ENCODE results near the gene PAX6. TPM values are rescaled to one million over a fixed set of nuclear protein-coding genes. Genes with fewer than 3 reads are reported as not detected.

The PAX6 gene
- polyA plus RNA-seq, 2 donors: 0.08 to 0.10 TPM

DNA sequence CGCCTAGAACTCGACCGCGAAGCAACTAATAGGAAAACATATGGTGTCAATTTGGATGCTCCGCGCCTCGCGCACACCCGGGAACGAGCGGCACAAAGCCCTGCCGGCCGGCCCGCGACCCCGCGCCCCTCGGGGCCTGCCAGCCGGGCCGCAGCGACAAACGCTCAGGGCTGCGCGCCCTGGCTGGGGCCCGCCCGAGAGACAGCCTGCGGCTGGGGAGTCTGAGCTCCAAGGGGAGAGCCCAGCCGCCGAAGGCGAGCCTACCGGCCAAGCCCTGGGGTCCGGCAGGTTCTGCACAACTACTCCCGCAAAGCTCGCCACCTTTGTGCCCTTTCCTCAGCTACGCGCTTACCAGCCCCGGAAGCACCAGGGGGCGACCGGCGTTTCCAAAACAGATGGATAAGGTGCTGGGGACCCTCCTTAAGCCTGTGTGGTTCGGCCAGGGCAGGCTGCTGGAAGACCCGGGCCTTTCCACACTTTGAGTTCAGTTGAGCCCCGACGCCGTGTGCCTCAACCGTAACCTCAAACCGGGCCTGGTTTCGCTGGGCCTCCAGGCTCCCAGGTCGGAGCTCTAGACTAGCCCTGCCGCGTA lies 6.0 kb downstream of the PAX6 start:
- Histone ChIP-seq H3K36me3 (ENCODE audit: control insufficient read depth in 2 of 2, insufficient read depth in 2 of 2, low read length in 1 of 2) (no peaks in the 10 kb centered on the region), H3K4me1 (ENCODE audit: control insufficient read depth in 2 of 2, insufficient read depth in 2 of 2, low read length in 1 of 2) (peaks cover 11 to 15% of the 10 kb centered on the region in 2 donors), H3K4me3 (ENCODE audit: low read depth in 1 of 2, low read length in 2 of 2) (peak overlapping the region in 1 of 2 donors; percentile 31), H3K27ac (ENCODE audit: low read depth in 2 of 2, low read length in 1 of 2) (no peak overlapping the region), H3K27me3 (ENCODE audit: control insufficient read depth in 1 of 2, insufficient read depth in 2 of 2, low read length in 2 of 2) (peaks cover 17 to 65% of the 10 kb centered on the region in 2 donors), H3K9me3 (ENCODE audit: control insufficient read depth in 2 of 2, insufficient read depth in 1 of 2, low read depth in 1 of 2, low read length in 1 of 2) (peaks cover 0 to 23% of the 10 kb centered on the region in 2 donors)
- WGBS, 2 donors: 8 to 9% methylated on average over 51 of the region's 51 CpGs

DNA sequence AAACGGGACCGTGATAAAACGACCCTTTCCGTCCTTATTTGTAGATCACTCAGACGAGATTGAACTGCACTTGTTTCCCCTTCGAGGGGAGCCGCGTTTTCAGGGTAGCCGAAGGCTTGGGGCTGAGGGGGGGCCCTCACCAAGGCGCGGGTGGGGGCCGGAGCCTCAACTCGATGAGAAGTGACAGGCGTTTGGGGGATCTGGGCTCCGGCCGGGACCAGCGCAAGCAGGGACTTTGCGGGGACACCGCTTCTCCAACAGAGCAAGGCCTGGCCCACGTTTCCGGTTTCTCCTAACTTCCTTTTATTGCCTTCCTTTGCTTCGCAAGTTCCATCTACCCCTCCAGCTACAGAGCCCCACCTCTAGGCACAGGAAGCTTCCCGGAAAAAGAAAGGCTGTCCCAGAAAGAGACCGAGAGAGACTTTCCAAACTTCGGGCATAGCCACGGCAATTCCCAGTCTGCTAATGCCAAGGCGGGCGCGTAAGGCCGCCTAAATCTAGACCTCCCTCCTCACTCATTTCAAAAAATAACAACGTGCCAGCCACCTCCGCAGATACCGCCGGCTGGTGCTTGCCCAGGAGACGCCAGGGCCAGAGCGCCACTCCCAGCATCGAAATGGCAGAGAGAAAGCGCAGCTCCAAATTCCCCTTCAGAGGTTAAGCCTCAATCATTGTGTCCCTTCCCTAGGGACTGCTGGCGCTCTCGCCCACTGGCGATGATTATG lies 6.6 kb downstream of the PAX6 start:
- Histone ChIP-seq H3K36me3 (ENCODE audit: control insufficient read depth in 2 of 2, insufficient read depth in 2 of 2, low read length in 1 of 2) (no peaks in the 10 kb centered on the region), H3K4me1 (ENCODE audit: control insufficient read depth in 2 of 2, insufficient read depth in 2 of 2, low read length in 1 of 2) (peaks cover 9 to 10% of the 10 kb centered on the region in 2 donors), H3K9me3 (ENCODE audit: control insufficient read depth in 2 of 2, insufficient read depth in 1 of 2, low read depth in 1 of 2, low read length in 1 of 2) (peaks cover 0 to 20% of the 10 kb centered on the region in 2 donors), H3K27me3 (ENCODE audit: control insufficient read depth in 1 of 2, insufficient read depth in 2 of 2, low read length in 2 of 2) (peaks cover 18 to 67% of the 10 kb centered on the region in 2 donors), H3K4me3 (ENCODE audit: low read depth in 1 of 2, low read length in 2 of 2) (peak overlapping the region in 1 of 2 donors; percentile 31), H3K27ac (ENCODE audit: low read depth in 2 of 2, low read length in 1 of 2) (no peak overlapping the region)
- 7% methylated on average over 41 of the region's 41 CpGs for WGBS, 2 donors

DNA sequence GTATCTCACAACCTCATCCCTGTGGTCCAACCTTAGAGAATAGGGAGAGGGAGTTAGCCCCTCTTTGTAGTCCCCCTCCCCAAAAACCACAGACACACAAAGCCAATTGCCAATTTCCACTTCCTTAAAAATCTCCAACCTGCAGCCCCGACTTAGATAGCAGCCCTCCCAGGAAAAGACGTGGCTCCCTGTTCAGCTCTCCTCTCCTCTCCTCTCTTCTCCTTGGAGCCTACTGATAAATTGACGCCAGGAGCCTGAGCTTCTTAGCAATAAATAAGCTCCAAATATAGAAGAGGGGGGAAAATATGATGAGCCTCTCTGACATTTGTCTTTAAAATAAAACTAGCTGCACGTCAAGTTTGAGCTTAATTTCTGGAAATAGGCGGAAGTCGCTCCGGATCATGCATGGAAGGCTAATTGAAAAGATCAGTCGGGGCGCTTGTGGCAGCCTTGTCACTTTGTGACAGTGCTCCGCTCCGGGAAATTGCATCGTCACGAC lies 7.3 kb downstream of the PAX6 start:
- no peak overlapping the region for H3K27ac ChIP-seq (ENCODE audit: low read depth in 2 of 2, low read length in 1 of 2)

DNA sequence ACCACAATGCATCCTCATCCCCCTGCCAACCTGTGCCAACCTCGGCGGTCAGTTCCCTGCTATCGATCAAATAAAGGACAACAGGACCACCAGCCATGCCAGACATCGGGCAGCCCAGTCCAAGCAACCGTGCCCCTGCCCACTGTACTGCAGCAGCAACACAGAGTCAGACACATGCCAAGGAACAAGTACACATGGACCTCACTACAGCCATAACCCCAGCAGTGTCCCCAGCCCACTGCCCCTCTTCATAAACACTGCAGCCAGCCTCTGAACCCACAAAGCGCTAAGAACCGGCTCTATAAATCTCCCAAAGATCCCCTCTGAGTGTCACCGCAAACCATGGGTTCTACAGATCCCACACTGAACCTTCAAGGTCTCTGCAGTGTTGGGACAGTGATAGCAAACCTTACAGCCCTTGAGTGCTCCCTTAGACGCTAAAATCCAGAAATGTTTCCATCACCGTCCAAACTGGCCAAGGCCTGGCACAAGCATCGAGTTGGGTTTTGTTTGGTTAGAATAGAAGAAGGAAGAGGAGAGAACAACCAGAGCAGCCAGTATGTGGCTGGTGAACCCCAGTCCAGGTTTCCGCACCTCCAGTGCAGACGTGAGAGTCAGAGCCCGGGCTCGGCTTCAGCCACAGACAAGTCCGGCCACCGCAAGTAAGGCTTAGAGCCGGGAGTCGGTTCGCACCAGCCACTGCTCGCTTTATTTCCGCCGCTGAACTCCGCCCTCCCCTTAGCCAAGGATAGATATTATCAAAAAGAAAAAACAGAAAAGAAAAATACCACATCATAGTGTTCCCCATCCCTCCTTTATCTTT lies 7.9 kb downstream of the PAX6 start:
- H3K27ac ChIP-seq (ENCODE audit: low read depth in 2 of 2, low read length in 1 of 2): no peak overlapping the region
- H3K4me3 ChIP-seq (ENCODE audit: low read depth in 1 of 2, low read length in 2 of 2): no peak overlapping the region
- H3K4me1 ChIP-seq (ENCODE audit: control insufficient read depth in 2 of 2, insufficient read depth in 2 of 2, low read length in 1 of 2): peaks cover 14 to 19% of the 10 kb centered on the region in 2 donors
- H3K36me3 ChIP-seq (ENCODE audit: control insufficient read depth in 2 of 2, insufficient read depth in 2 of 2, low read length in 1 of 2): no peaks in the 10 kb centered on the region
- 11 to 12% methylated on average over 20 to 24 of the region's 24 CpGs for WGBS, 2 donors
- H3K27me3 ChIP-seq (ENCODE audit: control insufficient read depth in 1 of 2, insufficient read depth in 2 of 2, low read length in 2 of 2): peaks cover 11 to 70% of the 10 kb centered on the region in 2 donors
- H3K9me3 ChIP-seq (ENCODE audit: control insufficient read depth in 2 of 2, insufficient read depth in 1 of 2, low read depth in 1 of 2, low read length in 1 of 2): peaks cover 0 to 20% of the 10 kb centered on the region in 2 donors

More for the DNA sequence above, 7.3 kb downstream of the PAX6 start:
- Histone ChIP-seq H3K36me3 (ENCODE audit: control insufficient read depth in 2 of 2, insufficient read depth in 2 of 2, low read length in 1 of 2) (no peaks in the 10 kb centered on the region), H3K4me3 (ENCODE audit: low read depth in 1 of 2, low read length in 2 of 2) (no peak overlapping the region), H3K27me3 (ENCODE audit: control insufficient read depth in 1 of 2, insufficient read depth in 2 of 2, low read length in 2 of 2) (peaks cover 13 to 70% of the 10 kb centered on the region in 2 donors), H3K4me1 (ENCODE audit: control insufficient read depth in 2 of 2, insufficient read depth in 2 of 2, low read length in 1 of 2) (peaks cover 12% of the 10 kb centered on the region in 2 donors), H3K9me3 (ENCODE audit: control insufficient read depth in 2 of 2, insufficient read depth in 1 of 2, low read depth in 1 of 2, low read length in 1 of 2) (peaks cover 0 to 20% of the 10 kb centered on the region in 2 donors)
- 9 to 16% methylated on average over 13 of the region's 13 CpGs for WGBS, 2 donors

DNA sequence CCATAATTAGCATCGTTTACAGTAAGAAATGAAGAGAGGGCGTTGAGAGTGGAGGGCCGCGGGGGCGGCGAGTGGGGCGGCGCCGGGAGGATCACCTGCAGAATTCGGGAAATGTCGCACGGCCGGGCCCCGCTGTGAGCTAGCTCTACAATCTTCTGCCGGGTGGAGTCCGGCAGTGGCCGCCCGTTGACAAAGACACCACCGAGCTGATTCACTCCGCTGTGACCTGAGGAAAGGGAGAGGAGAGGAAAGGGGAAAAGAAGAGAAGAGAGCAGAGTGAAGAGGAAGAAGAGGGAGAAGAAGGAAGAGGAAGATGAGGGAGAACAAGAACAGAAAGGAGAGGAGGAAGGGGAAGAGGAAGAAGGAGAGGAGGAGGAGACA lies 8.5 kb downstream of the PAX6 start:
- H3K27ac ChIP-seq (ENCODE audit: low read depth in 2 of 2, low read length in 1 of 2): no peak overlapping the region
- H3K36me3 ChIP-seq (ENCODE audit: control insufficient read depth in 2 of 2, insufficient read depth in 2 of 2, low read length in 1 of 2): no peaks in the 10 kb centered on the region
- peaks cover 11 to 65% of the 10 kb centered on the region in 2 donors for H3K27me3 ChIP-seq (ENCODE audit: control insufficient read depth in 1 of 2, insufficient read depth in 2 of 2, low read length in 2 of 2)
- H3K9me3 ChIP-seq (ENCODE audit: control insufficient read depth in 2 of 2, insufficient read depth in 1 of 2, low read depth in 1 of 2, low read length in 1 of 2): peaks cover 0 to 20% of the 10 kb centered on the region in 2 donors
- H3K4me1 ChIP-seq (ENCODE audit: control insufficient read depth in 2 of 2, insufficient read depth in 2 of 2, low read length in 1 of 2): peaks cover 14 to 20% of the 10 kb centered on the region in 2 donors
- H3K4me3 ChIP-seq (ENCODE audit: low read depth in 1 of 2, low read length in 2 of 2): no peak overlapping the region
- WGBS, 2 donors: 12 to 13% methylated on average over 20 of the region's 20 CpGs

DNA sequence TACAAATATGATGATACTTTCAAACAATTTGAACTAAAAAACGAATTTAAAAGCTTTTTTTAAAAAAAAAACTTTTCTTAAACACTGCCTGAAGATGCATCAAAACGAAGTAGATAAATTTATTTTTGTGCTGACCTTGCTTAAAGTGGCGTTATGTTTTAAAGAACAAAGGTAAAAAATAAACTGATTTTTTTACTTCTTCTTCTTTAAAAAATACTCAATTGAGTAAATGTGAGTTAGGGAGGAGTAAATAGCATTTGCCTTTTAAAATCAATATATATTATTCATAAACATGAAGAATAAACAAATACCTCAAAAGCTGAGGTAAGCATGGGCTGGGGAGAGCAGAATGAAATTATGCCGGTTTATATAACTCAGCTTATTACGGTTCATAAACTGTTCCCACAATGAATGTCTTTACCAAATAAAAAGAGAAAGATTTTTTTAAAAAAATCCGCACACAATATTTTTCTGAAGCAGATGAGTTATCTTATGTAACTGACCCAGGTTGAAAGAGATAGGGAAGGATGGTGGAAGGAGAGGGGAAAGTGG lies 9.0 kb downstream of the PAX6 start:
- no peaks in the 10 kb centered on the region for H3K36me3 ChIP-seq (ENCODE audit: control insufficient read depth in 2 of 2, insufficient read depth in 2 of 2, low read length in 1 of 2)
- peaks cover 11 to 65% of the 10 kb centered on the region in 2 donors for H3K27me3 ChIP-seq (ENCODE audit: control insufficient read depth in 1 of 2, insufficient read depth in 2 of 2, low read length in 2 of 2)
- 10 to 17% methylated on average over 6 of the region's 6 CpGs for WGBS, 2 donors
- peaks cover 0 to 20% of the 10 kb centered on the region in 2 donors for H3K9me3 ChIP-seq (ENCODE audit: control insufficient read depth in 2 of 2, insufficient read depth in 1 of 2, low read depth in 1 of 2, low read length in 1 of 2)
- H3K4me3 ChIP-seq (ENCODE audit: low read depth in 1 of 2, low read length in 2 of 2): no peak overlapping the region
- peaks cover 14 to 20% of the 10 kb centered on the region in 2 donors for H3K4me1 ChIP-seq (ENCODE audit: control insufficient read depth in 2 of 2, insufficient read depth in 2 of 2, low read length in 1 of 2)
- H3K27ac ChIP-seq (ENCODE audit: low read depth in 2 of 2, low read length in 1 of 2): no peak overlapping the region

DNA sequence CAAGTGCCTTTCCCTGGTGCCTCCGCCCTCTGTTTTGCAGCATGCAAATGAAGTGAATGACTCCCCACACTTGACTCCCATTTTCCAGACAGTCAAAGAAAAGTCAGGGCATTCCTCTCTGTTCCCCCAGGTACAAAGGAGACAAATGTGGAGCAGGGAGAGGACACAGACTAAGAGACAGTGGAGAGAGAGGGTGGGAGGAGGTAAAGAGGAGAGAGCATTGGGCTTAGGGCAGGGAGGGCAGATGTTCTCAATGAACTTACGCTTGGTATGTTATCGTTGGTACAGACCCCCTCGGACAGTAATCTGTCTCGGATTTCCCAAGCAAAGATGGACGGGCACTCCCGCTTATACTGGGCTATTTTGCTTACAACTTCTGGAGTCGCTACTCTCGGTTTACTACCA lies 9.8 kb downstream of the PAX6 start:
- H3K27me3 ChIP-seq (ENCODE audit: control insufficient read depth in 1 of 2, insufficient read depth in 2 of 2, low read length in 2 of 2): peaks cover 9 to 64% of the 10 kb centered on the region in 2 donors
- H3K9me3 ChIP-seq (ENCODE audit: control insufficient read depth in 2 of 2, insufficient read depth in 1 of 2, low read depth in 1 of 2, low read length in 1 of 2): peaks cover 0 to 20% of the 10 kb centered on the region in 2 donors
- no peak overlapping the region for H3K27ac ChIP-seq (ENCODE audit: low read depth in 2 of 2, low read length in 1 of 2)
- peaks cover 14 to 20% of the 10 kb centered on the region in 2 donors for H3K4me1 ChIP-seq (ENCODE audit: control insufficient read depth in 2 of 2, insufficient read depth in 2 of 2, low read length in 1 of 2)
- 15 to 18% methylated on average over 9 of the region's 9 CpGs for WGBS, 2 donors
- no peak overlapping the region for H3K4me3 ChIP-seq (ENCODE audit: low read depth in 1 of 2, low read length in 2 of 2)
- H3K36me3 ChIP-seq (ENCODE audit: control insufficient read depth in 2 of 2, insufficient read depth in 2 of 2, low read length in 1 of 2): no peaks in the 10 kb centered on the region

DNA sequence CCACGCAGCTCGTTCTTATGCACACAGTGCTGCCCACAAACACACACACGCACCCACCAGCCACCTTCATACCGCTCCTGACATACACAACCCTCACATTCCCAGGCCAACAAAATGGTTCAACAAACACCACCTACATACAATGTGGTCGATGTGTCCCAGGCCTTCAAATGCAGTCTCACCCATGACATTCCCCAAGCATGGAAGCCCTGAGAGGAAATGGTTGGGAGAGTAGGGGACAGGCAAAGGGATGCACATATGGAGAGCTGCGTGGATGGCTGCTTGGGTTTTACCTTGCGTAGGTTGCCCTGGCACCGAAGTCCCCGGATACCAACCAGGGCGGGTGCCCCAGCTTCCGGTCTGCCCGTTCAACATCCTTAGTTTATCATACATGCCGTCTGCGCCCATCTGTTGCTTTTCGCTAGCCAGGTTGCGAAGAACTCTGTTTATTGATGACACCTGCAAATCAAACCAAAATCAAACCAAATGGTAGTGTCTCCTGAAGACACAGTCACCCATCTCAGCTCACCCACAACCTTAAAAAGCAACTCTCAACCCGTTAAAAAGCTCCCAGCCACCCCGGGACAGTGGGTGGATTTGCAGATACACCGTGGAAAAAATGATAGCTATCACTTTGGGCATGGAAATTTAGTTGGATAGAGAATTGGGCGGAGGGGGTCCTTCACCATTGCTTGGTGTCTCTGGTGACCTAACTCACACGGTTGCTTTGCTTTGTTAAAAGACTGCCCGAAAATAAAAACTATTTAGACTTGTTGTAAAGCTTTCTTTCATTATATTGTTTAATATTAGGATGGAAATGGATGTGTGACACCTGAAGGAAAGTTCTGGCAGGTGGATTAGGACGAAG lies 10.5 kb downstream of the PAX6 start:
- WGBS, 2 donors: 13 to 15% methylated on average over 23 of the region's 23 CpGs
- Histone ChIP-seq H3K36me3 (ENCODE audit: control insufficient read depth in 2 of 2, insufficient read depth in 2 of 2, low read length in 1 of 2) (no peaks in the 10 kb centered on the region), H3K9me3 (ENCODE audit: control insufficient read depth in 2 of 2, insufficient read depth in 1 of 2, low read depth in 1 of 2, low read length in 1 of 2) (peaks cover 0 to 20% of the 10 kb centered on the region in 2 donors), H3K27ac (ENCODE audit: low read depth in 2 of 2, low read length in 1 of 2) (no peak overlapping the region), H3K27me3 (ENCODE audit: control insufficient read depth in 1 of 2, insufficient read depth in 2 of 2, low read length in 2 of 2) (peaks cover 8 to 59% of the 10 kb centered on the region in 2 donors), H3K4me3 (ENCODE audit: low read depth in 1 of 2, low read length in 2 of 2) (no peak overlapping the region), H3K4me1 (ENCODE audit: control insufficient read depth in 2 of 2, insufficient read depth in 2 of 2, low read length in 1 of 2) (peaks cover 14 to 20% of the 10 kb centered on the region in 2 donors)
